ENCODE data around the gene PPP1R3G.

The PPP1R3G gene

DNA sequence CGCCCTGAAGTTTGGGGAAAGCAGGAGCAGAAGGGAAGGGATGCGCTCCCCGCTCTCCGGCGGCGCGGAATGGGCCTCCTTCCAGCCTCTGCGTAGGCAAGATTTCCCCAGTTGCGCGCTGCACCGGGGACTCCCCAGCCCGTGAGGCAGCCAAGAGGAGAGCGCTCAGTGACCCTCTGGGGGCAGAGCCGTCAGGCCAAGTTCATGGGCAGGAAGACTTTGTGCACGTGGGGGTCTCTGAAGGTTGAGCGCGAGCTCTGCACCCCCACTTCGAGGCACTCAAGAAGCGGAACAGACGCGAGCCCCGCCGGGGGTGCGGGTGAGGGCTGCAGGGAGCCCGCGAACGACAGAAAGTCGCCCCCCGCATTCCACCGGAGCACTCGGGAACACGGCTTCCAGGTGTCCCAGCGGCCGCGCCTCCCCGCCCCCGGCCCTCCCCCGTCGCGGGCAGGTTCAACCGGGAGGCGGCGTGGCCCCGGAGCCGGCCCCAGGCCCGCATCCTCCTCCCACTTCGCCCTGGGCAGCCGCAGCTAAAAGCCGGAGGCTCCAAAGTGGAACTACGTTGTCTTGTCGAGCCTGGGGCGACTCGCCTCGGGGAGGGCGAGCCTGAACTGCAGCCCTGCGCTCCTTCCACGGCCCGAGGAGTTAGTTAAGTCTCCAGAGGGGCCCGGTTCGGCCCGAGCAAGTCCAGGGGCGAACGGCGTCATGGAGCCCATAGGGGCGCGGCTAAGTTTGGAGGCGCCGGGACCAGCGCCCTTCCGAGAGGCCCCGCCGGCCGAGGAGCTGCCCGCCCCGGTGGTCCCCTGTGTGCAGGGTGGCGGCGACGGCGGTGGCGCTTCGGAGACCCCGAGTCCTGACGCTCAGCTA is at the start of gene PPP1R3G:
Gene PPP1R3G (plus strand): TSS at position 561 of the 867 bp plus-strand sequence. CDS start 145 bp downstream, at position 706.
- DNase-seq, result peak; percentile 19 to 41

DNA sequence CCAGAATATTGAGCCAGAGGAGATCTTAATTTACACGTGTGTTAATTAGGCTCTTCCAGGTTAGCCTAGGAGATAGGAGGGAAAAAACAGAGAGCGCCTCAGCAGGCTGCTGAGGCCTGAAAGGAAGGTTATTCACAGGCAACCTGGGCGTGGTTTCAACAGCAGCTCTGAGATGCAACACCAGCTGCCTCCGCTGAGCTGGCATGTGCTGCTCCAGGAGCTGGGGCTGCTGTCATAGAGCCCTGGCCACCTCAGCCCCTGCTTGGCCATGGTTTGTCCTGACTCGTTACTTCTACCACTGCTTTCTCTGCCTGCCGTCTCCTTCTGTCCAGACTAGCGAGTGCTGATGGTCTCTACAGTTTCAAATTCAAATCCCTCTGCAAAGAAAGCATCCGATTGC is 48.9 kb upstream of the PPP1R3G start:
- TF ChIP-seq GATA1 (IDR thresholded peaks at IDR 0.05; ENCODE audit: low read depth, low read length), result no peak
- TF ChIP-seq POLR2A (IDR thresholded peaks at IDR 0.05; ENCODE audit: low read length), result no peak
- DNase-seq, result no peak

More for the DNA sequence above, at the start of gene PPP1R3G:
- no peak for TF ChIP-seq POLR2A (IDR thresholded peaks at IDR 0.05; ENCODE audit: low read length)
- TF ChIP-seq GATA1 (IDR thresholded peaks at IDR 0.05; ENCODE audit: low read depth, low read length), result no peak

DNA sequence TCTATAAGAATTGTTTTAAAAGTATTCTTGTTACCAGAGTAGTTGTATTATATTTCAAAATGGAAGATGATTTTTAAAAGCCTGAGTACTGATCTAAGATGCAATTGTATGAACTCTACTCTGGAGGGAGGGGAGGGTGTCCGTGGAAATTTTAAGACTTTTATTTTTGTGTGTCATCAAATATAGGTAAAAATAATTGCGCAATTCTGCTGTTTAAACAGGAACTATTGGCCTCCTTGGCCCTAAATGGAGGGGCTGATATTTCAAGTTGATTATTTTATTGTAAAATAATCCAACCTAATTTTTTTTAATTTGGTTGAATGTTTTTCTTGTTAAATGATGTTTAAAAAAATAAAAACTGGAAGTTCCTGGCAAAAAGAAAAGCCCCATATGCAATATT is 43.2 kb upstream of the PPP1R3G start:
- TF ChIP-seq GATA1 (IDR thresholded peaks at IDR 0.05; ENCODE audit: low read depth, low read length), result no peak
- no peak for TF ChIP-seq POLR2A (IDR thresholded peaks at IDR 0.05; ENCODE audit: low read length)
- no peak for DNase-seq

DNA sequence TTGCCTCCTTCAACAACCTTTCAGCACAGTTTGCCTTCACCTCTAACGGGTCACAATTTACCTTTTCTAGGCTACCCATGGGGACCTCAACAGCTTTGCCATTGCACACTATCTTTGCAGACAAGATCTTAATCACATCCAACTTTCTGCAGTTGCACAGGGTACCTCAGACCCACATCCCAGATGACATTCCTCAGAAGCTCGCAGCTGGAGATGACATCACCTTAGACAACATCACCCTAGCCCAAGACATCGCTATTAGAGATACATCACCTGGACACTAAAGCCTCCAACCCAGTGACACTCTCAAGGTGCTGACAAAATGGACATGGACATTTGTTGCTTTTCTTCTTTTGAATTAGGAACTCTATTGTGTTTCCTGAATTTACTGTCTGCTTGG is 42.7 kb upstream of the PPP1R3G start:
- DNase-seq, result no peak
- no peak for TF ChIP-seq GATA1 (IDR thresholded peaks at IDR 0.05; ENCODE audit: low read depth, low read length)
- TF ChIP-seq POLR2A (IDR thresholded peaks at IDR 0.05; ENCODE audit: low read length), result no peak

DNA sequence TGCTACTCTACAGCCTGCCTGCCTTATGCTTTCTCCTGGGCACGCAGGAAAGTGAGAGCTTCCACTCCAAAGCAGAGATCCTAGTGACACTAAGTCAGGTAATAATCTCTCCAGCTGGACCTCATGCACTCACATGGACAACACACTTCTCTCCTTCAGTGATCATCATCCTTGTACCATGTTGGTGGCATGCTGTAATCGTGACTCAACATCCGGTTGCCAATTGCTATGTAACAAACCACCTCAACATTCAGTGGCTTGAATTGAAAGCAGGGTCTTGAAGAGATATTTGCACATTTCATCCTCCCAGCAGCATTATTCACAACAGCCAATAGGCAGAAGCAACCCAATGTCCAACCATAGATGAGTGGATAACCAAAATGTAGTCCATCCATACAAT is 40.3 kb upstream of the PPP1R3G start:
- DNase-seq, result no peak
- no peak for TF ChIP-seq GATA1 (IDR thresholded peaks at IDR 0.05; ENCODE audit: low read depth, low read length)
- TF ChIP-seq POLR2A (IDR thresholded peaks at IDR 0.05; ENCODE audit: low read length), result no peak

DNA sequence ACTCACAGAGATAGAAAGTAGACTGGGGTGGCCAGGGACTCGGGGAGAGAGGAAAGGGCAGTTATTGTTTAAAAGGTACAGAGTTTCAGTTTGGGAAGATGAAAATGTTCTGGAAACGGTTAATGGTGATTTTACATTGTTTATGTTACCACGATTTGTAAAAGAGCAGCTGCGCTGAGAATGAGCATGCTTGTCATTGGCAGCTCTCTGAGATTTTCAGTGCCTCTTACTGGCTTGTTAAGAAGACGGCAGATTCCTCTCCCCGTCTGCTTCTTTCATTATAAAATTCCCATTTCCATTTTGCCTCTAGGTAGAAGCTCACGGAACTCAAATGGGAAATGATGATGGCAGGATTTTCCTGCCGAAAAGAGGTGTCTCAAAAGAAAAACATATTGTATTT is 39.7 kb upstream of the PPP1R3G start:
- no peak for TF ChIP-seq POLR2A (IDR thresholded peaks at IDR 0.05; ENCODE audit: low read length)
- no peak for DNase-seq

DNA sequence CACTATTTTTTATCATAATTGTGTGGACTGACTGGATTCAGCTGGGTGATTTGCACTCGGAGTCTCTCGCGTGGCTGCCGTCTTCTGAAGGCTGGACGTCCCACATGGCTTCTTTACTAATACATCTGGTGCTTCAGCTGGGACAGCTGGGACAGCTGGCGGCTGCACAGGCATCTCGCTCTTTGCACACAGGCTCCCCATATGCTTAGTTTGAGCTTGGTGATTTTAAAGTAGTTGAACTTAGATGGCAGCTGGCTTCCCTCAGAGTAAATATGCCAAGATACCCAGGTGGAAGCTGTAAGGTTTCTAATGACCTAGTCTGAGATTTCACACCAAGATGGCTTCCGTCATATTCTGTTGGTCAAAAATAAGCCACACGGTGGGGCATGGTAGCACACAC is 38.7 kb upstream of the PPP1R3G start:
- TF ChIP-seq POLR2A (IDR thresholded peaks at IDR 0.05; ENCODE audit: low read length) (no peak), GATA1 (IDR thresholded peaks at IDR 0.05; ENCODE audit: low read depth, low read length) (no peak)
- no peak for DNase-seq

DNA sequence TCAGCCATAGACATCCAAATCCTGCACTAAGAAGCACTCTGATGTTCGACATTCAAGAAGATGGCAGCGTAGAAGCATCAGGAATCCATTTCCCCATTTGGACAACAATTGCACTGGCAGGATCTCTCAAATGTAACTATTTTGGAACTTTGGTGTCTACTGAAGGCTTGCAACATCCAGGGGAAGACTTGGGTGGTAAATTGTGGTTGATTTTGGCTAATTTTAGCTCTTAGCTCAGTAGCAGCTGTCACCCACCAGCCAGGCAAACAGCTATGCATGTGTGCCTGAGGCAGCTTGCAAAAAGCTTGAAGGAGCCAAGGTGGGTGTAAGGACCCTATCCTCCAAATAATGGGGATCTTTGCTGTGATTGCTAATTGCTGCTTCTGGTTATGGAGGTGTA is 35.1 kb upstream of the PPP1R3G start:
- DNase-seq, result no peak
- no peak for TF ChIP-seq POLR2A (IDR thresholded peaks at IDR 0.05; ENCODE audit: low read length)
- no peak for TF ChIP-seq GATA1 (IDR thresholded peaks at IDR 0.05; ENCODE audit: low read depth, low read length)

DNA sequence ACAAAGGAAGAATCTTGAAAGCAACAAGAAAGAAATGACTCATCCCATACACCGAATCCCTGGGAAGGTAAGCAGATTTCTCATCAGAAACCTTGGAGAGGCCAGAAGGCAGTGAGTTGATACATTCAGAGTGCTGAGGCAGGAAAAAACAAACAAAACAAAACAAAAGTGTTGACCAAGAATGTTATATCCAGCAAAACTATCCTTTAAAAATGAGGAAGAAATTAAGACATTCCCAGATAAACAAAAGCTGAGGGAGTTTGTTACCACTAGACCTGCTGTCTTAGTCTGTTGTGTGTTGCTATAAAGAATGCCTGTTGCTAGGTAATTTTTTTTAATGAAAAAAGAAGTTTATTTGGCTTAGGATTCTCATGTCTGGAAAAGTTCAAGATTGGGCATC is 33.7 kb upstream of the PPP1R3G start:
- TF ChIP-seq GATA1 (IDR thresholded peaks at IDR 0.05; ENCODE audit: low read depth, low read length) (no peak), POLR2A (IDR thresholded peaks at IDR 0.05; ENCODE audit: low read length) (no peak)
- DNase-seq, result no peak

DNA sequence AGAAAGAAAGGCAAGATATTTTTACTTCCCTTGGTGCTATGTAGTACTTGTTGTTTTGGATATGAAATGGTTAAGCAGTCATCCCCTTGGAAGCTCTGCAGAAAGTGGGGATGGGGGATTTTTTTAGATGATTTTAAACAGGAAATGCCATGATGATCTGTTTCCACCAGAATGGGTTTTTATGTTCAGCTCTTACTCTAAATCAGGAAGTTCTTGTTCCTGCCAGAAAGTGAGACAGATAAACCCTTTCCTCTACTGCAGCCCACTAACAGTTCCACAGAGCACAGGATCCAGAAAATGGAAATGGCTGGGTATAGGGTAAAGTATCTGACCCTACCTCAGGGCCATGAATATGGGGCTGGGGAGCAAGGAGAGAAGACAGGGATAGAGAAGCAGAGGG is 32.1 kb upstream of the PPP1R3G start:
- no peak for DNase-seq
- no peak for TF ChIP-seq POLR2A (IDR thresholded peaks at IDR 0.05; ENCODE audit: low read length)
- no peak for TF ChIP-seq GATA1 (IDR thresholded peaks at IDR 0.05; ENCODE audit: low read depth, low read length)

DNA sequence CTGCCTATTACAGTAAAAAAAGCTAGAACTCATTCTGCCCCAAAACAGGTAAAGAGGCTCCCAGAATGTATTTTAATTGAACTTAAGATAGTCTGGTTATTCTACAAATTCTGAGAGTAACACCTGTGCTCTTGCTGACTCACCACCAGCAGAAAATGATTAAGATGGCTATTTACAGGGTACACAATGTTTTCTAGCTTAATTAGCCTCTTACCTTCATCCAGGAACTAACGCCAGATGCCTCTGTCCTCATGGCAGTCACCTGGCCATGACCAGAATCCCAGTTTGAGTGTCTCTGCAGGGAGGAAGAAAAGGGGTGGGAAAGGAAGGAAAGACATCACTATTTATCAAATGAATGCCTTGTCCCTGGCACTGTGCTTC is 31.3 kb upstream of the PPP1R3G start:
- TF ChIP-seq POLR2A (IDR thresholded peaks at IDR 0.05; ENCODE audit: low read length) (no peak), GATA1 (IDR thresholded peaks at IDR 0.05; ENCODE audit: low read depth, low read length) (no peak)

DNA sequence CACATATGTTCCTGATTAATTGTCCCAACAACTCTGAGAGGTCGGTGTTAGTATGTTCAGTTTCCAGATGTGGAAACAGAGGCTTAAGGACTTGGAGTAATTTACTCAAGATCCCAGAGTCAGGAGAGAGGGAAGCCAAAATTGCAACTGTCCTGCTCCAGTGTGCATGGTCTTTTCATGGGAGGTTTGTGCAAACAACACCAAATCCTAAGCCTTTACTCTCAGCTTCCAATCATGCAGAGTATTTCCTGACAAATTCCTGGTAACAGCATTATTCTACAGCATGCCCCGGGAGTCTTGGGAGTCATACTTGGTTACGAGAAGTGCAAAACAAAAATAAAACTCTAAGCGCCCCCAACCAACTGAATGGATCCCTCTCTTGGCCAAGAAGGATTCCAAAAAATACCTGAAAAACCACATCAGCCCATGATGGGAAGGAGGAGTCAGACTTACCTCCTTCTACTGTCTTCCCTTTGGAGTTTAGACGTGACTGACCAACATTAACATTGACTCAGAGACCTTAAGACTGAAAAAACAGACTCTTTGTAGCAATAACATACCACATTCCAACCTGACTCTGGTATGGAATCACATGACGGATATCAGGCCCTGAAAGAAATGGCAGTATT is 30.8 kb upstream of the PPP1R3G start:
- TF ChIP-seq GATA1 (IDR thresholded peaks at IDR 0.05; ENCODE audit: low read depth, low read length), result no peak
- TF ChIP-seq POLR2A (IDR thresholded peaks at IDR 0.05; ENCODE audit: low read length), result no peak
- DNase-seq, result no peak

More for the DNA sequence above, 31.3 kb upstream of the PPP1R3G start:
- DNase-seq, result no peak

DNA sequence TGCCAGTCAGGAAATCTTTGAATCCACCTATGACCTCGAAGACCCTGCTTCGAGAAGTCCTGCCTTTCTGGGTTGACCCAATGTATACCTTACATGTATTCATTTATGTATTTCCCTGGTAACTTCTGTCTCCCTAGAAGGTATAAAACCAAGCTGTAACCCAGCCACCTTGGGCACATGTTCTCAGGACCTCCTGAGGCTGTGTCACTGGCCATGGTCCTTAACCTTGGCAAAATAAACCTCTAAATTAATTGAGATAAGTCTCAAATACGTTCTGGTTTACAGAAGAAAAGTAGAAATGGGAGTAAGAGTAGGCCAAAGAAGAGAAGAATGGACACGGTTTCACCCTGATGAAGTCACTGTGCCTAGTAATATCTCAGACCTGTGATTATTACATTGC is 30.0 kb upstream of the PPP1R3G start:
- DNase-seq, result no peak
- TF ChIP-seq GATA1 (IDR thresholded peaks at IDR 0.05; ENCODE audit: low read depth, low read length) (no peak), POLR2A (IDR thresholded peaks at IDR 0.05; ENCODE audit: low read length) (no peak)

DNA sequence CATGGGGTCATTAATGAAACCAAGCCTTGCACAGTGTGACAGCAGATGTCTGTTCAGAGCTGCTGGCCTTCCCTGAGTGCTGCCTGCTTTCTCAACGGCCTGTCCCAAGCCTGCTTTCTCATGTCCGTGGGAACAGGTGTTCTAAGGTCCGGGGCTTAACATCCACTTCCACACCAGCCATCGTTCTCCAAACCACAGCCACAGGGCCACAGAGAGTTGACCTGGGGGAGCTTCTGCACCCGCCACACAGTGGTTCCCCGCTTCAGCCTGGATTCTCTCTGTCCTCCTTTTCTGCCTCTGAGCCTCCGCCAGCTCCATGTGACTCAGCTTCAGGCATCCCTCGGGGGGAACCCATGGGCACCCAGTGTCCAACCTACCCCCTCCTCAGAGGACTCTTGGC is 26.9 kb upstream of the PPP1R3G start:
- DNase-seq, result no peak
- no peak for TF ChIP-seq POLR2A (IDR thresholded peaks at IDR 0.05; ENCODE audit: low read length)
- no peak for TF ChIP-seq GATA1 (IDR thresholded peaks at IDR 0.05; ENCODE audit: low read depth, low read length)
